Measurements from ENCODE around the gene CDK5. TPM values are rescaled to one million over a fixed set of nuclear protein-coding genes. Genes with fewer than 3 reads are reported as not detected.

CDK5 gene
- total RNA-seq, 1 donor from 2014 or later: 9.6 TPM

Other genes with a start within 250 kb of the CDK5 start
- 18.9 TPM for gene AOC1, start 205.4 kb downstream of the CDK5 start, total RNA-seq
- gene KCNH2, start 79.6 kb downstream of the CDK5 start, total RNA-seq: 0.28 TPM
- 8.7 TPM for gene NOS3, start 66.9 kb downstream of the CDK5 start, total RNA-seq
- not detected for gene ATG9B, start 33.4 kb downstream of the CDK5 start, total RNA-seq
- 29.1 TPM for gene ABCB8, start 29.4 kb downstream of the CDK5 start, total RNA-seq
- gene ASIC3, start 9.4 kb downstream of the CDK5 start, total RNA-seq: 2.2 TPM
- 83.1 TPM for gene SLC4A2, start 1.7 kb upstream of the CDK5 start, total RNA-seq
- 61.3 TPM for gene FASTK, start 22.9 kb upstream of the CDK5 start, total RNA-seq
- 60.4 TPM for gene TMUB1, start 25.6 kb upstream of the CDK5 start, total RNA-seq
- 54.7 TPM for gene AGAP3, start 28.6 kb upstream of the CDK5 start, total RNA-seq
- not detected for gene GBX1, start 109.8 kb upstream of the CDK5 start, total RNA-seq
- not detected for gene ASB10, start 129.4 kb upstream of the CDK5 start, total RNA-seq
- not detected for gene H2BK1, start 152.6 kb upstream of the CDK5 start, total RNA-seq
- gene ABCF2, start 169.3 kb upstream of the CDK5 start, total RNA-seq: 7.8 TPM
- 16.1 TPM for gene CHPF2, start 174.6 kb upstream of the CDK5 start, total RNA-seq
- 2.2 TPM for gene SMARCD3, start 190.8 kb upstream of the CDK5 start, total RNA-seq